WTC11 (cell line): ENCODE results near the gene NAALADL1. TPM values are rescaled to one million over a fixed set of nuclear protein-coding genes. Genes with fewer than 3 reads are reported as not detected.

Experiments used
- ATAC-seq: fragments of 200-7000 bp; cut with Tn5 transposase; 2 replicates; pipeline ENCODE4 v1.10.0; 2021; ENCODE audit warnings: mild to moderate bottlenecking, moderate library complexity
- CTCF ChIA-PET: fragments of 300-600 bp; sonication (Branson Sonifier 250); formaldehyde crosslinking; loops from one replicate; lab custom pipeline; 2021; ENCODE audit warnings: antibody characterized with exemption; lab: Charles Lee
- POLR2A ChIA-PET: fragments of 350-600 bp; sonication (Branson Sonifier 250); formaldehyde crosslinking; loops from one replicate; lab custom pipeline; 2021; ENCODE audit warnings: antibody characterized with exemption; lab: Charles Lee
- DNase-seq: peaks from one replicate; pipeline ENCODE4 v3.0.0; 2021; ENCODE audit warnings: low spot score
- H3K27ac Mint-ChIP-seq: 2 replicates; pipeline ENCODE4 v1.8.0; 2021; ENCODE audit warnings: mixed read lengths
- H3K27me3 Mint-ChIP-seq: 2 replicates; pipeline ENCODE4 v1.8.0; 2021; ENCODE audit warnings: low read depth, mild to moderate bottlenecking, moderate library complexity, mixed read lengths
- H3K36me3 Mint-ChIP-seq: 2 replicates; pipeline ENCODE4 v1.8.0; 2021; ENCODE audit warnings: mixed read lengths
- H3K4me1 Mint-ChIP-seq: 2 replicates; pipeline ENCODE4 v1.8.0; 2022; ENCODE audit warnings: mixed read lengths
- H3K4me3 Mint-ChIP-seq: 2 replicates; pipeline ENCODE4 v1.8.0; 2021; ENCODE audit warnings: mild to moderate bottlenecking, moderate library complexity, mixed read lengths
- H3K9me3 Mint-ChIP-seq: 2 replicates; pipeline ENCODE4 v1.8.0; 2021; ENCODE audit warnings: mixed read lengths
- CBFB ChIP-seq: sonication (generic); formaldehyde crosslinking; IDR thresholded peaks from 2 replicates; pipeline ENCODE4 v1.8.1; 2022; ENCODE audit warnings: mild to moderate bottlenecking, low read depth, missing genetic modification reagents
- FOXP1 ChIP-seq: sonication (generic); formaldehyde crosslinking; IDR thresholded peaks from 2 replicates; pipeline ENCODE4 v1.8.0; 2022; ENCODE audit warnings: missing genetic modification reagents, mild to moderate bottlenecking, moderate library complexity, borderline replicate concordance
- GRHL2 ChIP-seq: fragments of 250-450 bp; sonication (Bioruptor Pico); IDR thresholded peaks from 2 replicates; pipeline ENCODE4 v1.8.0; 2022; ENCODE audit warnings: mild to moderate bottlenecking, moderate library complexity; ENCODE audit not compliant: insufficient replicate concordance, severe bottlenecking
- HMGA2 ChIP-seq: fragments of 250-450 bp; sonication (Bioruptor Pico); IDR thresholded peaks from 2 replicates; pipeline ENCODE4 v1.4.0; 2021; ENCODE audit warnings: mild to moderate bottlenecking, moderate library complexity
- NR2C2 ChIP-seq: sonication (generic); formaldehyde crosslinking; IDR thresholded peaks from 2 replicates; pipeline ENCODE4 v1.8.0; 2022; ENCODE audit warnings: mild to moderate bottlenecking, missing genetic modification reagents
- OVOL2 ChIP-seq: fragments of 250-450 bp; sonication (Bioruptor Pico); IDR thresholded peaks from 2 replicates; pipeline ENCODE4 v1.9.0; 2021; ENCODE audit warnings: mild to moderate bottlenecking, borderline replicate concordance
- SP1 ChIP-seq: sonication (generic); formaldehyde crosslinking; conservative IDR thresholded peaks from 2 replicates; pipeline ENCODE4 v1.8.1; 2022; ENCODE audit warnings: missing genetic modification reagents
- ZNF138 ChIP-seq: sonication (generic); formaldehyde crosslinking; conservative IDR thresholded peaks from 2 replicates; pipeline ENCODE4 v1.8.1; 2022; ENCODE audit warnings: mild to moderate bottlenecking, moderate library complexity, missing genetic modification reagents
- ZNF281 ChIP-seq: sonication (generic); formaldehyde crosslinking; IDR thresholded peaks from 2 replicates; pipeline ENCODE4 v1.8.0; 2023; ENCODE audit warnings: mild to moderate bottlenecking, missing genetic modification reagents
- ZNF317 ChIP-seq: sonication (generic); formaldehyde crosslinking; IDR thresholded peaks from 2 replicates; pipeline ENCODE4 v1.8.1; 2023; ENCODE audit warnings: low read depth, mild to moderate bottlenecking, moderate library complexity, missing genetic modification reagents, borderline replicate concordance
- ZNF423 ChIP-seq: fragments of 250-450 bp; sonication (Bioruptor Pico); IDR thresholded peaks from 2 replicates; pipeline ENCODE4 v2.1.2; 2022; ENCODE audit warnings: mild to moderate bottlenecking, moderate library complexity
- total RNA-seq: library from RNA; stranded (reverse); gene quantifications from 3 replicates; pipeline ENCODE4 v1.2.3, GENCODE V29; 2021
- TF ChIP-seq, protein P1 (sequence below): sonication (generic); formaldehyde crosslinking; conservative IDR thresholded peaks from 2 replicates; pipeline ENCODE4 v1.8.1; 2023; ENCODE audit warnings: mild to moderate bottlenecking, low read depth, missing genetic modification reagents, moderate library complexity
- TF ChIP-seq, protein P2 (sequence below): sonication (generic); formaldehyde crosslinking; IDR thresholded peaks from 2 replicates; pipeline ENCODE4 v1.8.1; 2023; ENCODE audit warnings: mild to moderate bottlenecking, missing genetic modification reagents, moderate library complexity
- TF ChIP-seq, protein P3 (sequence below): sonication (generic); formaldehyde crosslinking; conservative IDR thresholded peaks from 2 replicates; pipeline ENCODE4 v1.8.1; 2022; ENCODE audit warnings: mild to moderate bottlenecking, missing genetic modification reagents
- TF ChIP-seq, protein P4 (sequence below): fragments of 250-450 bp; sonication (Bioruptor Pico); IDR thresholded peaks from 2 replicates; pipeline ENCODE4 v2.1.2; 2022; ENCODE audit warnings: mild to moderate bottlenecking, moderate library complexity
- TF ChIP-seq, protein P5 (sequence below): sonication (generic); formaldehyde crosslinking; IDR thresholded peaks from 2 replicates; pipeline ENCODE4 v1.8.0; 2023; ENCODE audit warnings: missing genetic modification reagents, mild to moderate bottlenecking, borderline replicate concordance
- TF ChIP-seq, protein P6 (sequence below): fragments of 200-600 bp; IDR thresholded peaks from 2 replicates; pipeline ENCODE4 v1.8.0; 2022; ENCODE audit warnings: antibody characterized with exemption

Gene NAALADL1
- total RNA-seq, 1 experiment from 2014 or later, result 4.5 TPM

DNA sequence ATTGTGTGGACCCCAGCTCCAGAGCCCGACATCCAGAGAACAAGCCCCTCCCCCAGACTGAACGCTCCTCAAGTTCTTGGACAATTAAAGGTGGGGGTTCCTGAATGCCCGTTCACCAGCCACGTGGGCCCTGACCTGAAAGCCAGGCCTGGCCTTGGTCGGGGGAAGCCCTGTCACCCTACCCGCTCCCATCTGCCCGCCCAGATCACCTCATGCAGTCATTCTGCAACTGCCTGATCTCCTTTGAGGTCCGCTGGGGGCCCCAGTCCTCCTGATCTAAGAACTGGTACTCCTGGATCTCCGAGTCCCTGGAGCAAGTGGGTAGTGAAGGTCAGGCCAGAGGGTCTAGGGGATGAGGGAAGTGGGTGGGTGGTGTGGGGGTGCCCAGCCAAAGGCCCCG, 9.1 kb upstream of the NAALADL1 start (continued):
- no peak for TF ChIP-seq ZNF281

GRCh38 chr11:65066805-65067291, 8.5 kb upstream of the NAALADL1 start:
- no peaks in the 10 kb centered on the region for H3K9me3 Mint-ChIP-seq
- H3K4me3 Mint-ChIP-seq, result peak overlapping the region; percentile 49
- H3K27me3 Mint-ChIP-seq, result no peaks in the 10 kb centered on the region; the same call in 1 of the 2 replicates
- POLR2A ChIA-PET, result interaction anchor here (1.1 to 1.4 kb wide), 3 partner anchors 9 to 115 kb away, joined by 3 to 4 read pairs (median 3); partner anchors contain the start of genes CAPN1 and SAC3D1
- CTCF ChIA-PET, result interaction anchor here (0.5 to 2.2 kb wide), 10 partner anchors 9 to 220 kb away, joined by 3 to 10 read pairs (median 4); partner anchors contain the start of genes ARL2, FAU, MRPL49 and TM7SF2
- peak; percentile 87 for ATAC-seq
- DNase-seq, result peak; percentile 73
- H3K4me1 Mint-ChIP-seq, result peaks cover 23% of the 10 kb centered on the region
- H3K27ac Mint-ChIP-seq, result peak overlapping the region; percentile 91
- no peaks in the 10 kb centered on the region for H3K36me3 Mint-ChIP-seq
- TF ChIP-seq SP1 (0 out of 2 replicates have a peak, but pooled peaks have one; percentile 0), OVOL2 (no peak), ZNF317 (CRISPR knock-in tag) (no peak), NR2C2 (CRISPR knock-in tag) (no peak), ZNF423 (CRISPR knock-in tag) (peak; percentile 40; the same call in 1 of the 2 replicates), ZNF281 (no peak), HMGA2 (CRISPR knock-in tag) (no peak), ZNF138 (no peak), CBFB (CRISPR knock-in tag) (no peak), GRHL2 (CRISPR knock-in tag) (no peak), FOXP1 (no peak)
- TF ChIP-seq, protein P1, sequence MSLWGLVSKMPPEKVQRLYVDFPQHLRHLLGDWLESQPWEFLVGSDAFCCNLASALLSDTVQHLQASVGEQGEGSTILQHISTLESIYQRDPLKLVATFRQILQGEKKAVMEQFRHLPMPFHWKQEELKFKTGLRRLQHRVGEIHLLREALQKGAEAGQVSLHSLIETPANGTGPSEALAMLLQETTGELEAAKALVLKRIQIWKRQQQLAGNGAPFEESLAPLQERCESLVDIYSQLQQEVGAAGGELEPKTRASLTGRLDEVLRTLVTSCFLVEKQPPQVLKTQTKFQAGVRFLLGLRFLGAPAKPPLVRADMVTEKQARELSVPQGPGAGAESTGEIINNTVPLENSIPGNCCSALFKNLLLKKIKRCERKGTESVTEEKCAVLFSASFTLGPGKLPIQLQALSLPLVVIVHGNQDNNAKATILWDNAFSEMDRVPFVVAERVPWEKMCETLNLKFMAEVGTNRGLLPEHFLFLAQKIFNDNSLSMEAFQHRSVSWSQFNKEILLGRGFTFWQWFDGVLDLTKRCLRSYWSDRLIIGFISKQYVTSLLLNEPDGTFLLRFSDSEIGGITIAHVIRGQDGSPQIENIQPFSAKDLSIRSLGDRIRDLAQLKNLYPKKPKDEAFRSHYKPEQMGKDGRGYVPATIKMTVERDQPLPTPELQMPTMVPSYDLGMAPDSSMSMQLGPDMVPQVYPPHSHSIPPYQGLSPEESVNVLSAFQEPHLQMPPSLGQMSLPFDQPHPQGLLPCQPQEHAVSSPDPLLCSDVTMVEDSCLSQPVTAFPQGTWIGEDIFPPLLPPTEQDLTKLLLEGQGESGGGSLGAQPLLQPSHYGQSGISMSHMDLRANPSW (CRISPR knock-in tag), result no peak
- TF ChIP-seq, protein P2, sequence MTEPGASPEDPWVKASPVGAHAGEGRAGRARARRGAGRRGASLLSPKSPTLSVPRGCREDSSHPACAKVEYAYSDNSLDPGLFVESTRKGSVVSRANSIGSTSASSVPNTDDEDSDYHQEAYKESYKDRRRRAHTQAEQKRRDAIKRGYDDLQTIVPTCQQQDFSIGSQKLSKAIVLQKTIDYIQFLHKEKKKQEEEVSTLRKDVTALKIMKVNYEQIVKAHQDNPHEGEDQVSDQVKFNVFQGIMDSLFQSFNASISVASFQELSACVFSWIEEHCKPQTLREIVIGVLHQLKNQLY, result no peak
- TF ChIP-seq, protein P3, sequence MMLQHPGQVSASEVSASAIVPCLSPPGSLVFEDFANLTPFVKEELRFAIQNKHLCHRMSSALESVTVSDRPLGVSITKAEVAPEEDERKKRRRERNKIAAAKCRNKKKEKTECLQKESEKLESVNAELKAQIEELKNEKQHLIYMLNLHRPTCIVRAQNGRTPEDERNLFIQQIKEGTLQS, result no peak
- TF ChIP-seq, protein P4, sequence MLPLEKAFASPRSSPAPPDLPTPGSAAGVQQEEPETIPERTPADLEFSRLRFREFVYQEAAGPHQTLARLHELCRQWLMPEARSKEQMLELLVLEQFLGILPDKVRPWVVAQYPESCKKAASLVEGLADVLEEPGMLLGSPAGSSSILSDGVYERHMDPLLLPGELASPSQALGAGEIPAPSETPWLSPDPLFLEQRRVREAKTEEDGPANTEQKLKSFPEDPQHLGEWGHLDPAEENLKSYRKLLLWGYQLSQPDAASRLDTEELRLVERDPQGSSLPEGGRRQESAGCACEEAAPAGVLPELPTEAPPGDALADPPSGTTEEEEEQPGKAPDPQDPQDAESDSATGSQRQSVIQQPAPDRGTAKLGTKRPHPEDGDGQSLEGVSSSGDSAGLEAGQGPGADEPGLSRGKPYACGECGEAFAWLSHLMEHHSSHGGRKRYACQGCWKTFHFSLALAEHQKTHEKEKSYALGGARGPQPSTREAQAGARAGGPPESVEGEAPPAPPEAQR (CRISPR knock-in tag), result no peak
- TF ChIP-seq, protein P5, sequence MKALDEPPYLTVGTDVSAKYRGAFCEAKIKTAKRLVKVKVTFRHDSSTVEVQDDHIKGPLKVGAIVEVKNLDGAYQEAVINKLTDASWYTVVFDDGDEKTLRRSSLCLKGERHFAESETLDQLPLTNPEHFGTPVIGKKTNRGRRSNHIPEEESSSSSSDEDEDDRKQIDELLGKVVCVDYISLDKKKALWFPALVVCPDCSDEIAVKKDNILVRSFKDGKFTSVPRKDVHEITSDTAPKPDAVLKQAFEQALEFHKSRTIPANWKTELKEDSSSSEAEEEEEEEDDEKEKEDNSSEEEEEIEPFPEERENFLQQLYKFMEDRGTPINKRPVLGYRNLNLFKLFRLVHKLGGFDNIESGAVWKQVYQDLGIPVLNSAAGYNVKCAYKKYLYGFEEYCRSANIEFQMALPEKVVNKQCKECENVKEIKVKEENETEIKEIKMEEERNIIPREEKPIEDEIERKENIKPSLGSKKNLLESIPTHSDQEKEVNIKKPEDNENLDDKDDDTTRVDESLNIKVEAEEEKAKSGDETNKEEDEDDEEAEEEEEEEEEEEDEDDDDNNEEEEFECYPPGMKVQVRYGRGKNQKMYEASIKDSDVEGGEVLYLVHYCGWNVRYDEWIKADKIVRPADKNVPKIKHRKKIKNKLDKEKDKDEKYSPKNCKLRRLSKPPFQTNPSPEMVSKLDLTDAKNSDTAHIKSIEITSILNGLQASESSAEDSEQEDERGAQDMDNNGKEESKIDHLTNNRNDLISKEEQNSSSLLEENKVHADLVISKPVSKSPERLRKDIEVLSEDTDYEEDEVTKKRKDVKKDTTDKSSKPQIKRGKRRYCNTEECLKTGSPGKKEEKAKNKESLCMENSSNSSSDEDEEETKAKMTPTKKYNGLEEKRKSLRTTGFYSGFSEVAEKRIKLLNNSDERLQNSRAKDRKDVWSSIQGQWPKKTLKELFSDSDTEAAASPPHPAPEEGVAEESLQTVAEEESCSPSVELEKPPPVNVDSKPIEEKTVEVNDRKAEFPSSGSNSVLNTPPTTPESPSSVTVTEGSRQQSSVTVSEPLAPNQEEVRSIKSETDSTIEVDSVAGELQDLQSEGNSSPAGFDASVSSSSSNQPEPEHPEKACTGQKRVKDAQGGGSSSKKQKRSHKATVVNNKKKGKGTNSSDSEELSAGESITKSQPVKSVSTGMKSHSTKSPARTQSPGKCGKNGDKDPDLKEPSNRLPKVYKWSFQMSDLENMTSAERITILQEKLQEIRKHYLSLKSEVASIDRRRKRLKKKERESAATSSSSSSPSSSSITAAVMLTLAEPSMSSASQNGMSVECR (CRISPR knock-in tag), result no peak
- TF ChIP-seq, protein P6, sequence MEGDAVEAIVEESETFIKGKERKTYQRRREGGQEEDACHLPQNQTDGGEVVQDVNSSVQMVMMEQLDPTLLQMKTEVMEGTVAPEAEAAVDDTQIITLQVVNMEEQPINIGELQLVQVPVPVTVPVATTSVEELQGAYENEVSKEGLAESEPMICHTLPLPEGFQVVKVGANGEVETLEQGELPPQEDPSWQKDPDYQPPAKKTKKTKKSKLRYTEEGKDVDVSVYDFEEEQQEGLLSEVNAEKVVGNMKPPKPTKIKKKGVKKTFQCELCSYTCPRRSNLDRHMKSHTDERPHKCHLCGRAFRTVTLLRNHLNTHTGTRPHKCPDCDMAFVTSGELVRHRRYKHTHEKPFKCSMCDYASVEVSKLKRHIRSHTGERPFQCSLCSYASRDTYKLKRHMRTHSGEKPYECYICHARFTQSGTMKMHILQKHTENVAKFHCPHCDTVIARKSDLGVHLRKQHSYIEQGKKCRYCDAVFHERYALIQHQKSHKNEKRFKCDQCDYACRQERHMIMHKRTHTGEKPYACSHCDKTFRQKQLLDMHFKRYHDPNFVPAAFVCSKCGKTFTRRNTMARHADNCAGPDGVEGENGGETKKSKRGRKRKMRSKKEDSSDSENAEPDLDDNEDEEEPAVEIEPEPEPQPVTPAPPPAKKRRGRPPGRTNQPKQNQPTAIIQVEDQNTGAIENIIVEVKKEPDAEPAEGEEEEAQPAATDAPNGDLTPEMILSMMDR, result no peak
